ENCODE measurements around the gene NDFIP2. TPM values are rescaled to one million over a fixed set of nuclear protein-coding genes. Genes with fewer than 3 reads are reported as not detected.

The NDFIP2 gene
- total and polyA plus RNA-seq, 2 donors from 2014 or later: 28.7 to 52.2 TPM

DNA sequence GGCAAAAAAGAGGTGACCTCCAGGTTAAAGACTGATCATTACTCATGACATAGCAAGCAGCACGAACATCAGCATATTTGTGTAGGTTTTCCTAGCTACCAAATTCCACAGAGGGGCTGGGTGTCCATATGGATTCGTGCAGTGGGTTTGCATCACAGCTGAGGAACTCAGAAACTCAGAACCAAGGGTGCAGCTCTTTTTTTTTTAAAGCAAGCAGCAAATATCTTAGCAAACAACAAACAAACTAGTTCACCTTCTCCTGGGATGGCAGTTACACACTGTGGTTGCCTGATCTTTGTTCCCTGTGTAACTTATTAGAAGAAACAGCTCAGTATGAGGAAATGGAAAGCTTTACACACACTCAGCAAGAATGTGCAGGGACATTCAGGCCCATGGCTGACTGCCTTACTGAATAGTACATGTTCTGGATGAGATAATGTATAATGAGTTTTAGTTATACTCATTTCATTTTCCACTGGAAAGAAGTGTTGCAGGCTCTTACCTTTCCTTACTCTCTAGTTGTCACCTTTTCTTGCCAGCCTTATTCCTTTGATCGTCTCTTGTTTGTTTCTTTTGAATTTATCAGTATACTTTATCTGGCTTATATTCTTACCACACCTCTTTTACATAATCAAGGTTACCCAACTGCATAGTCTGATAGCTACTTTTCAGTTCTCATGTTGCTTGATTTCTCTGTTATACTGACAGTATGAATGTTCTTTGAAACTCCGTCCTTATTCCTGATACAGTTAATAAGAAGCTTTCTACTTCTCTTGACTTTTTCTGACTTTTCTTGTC, 4.3 kb downstream of the NDFIP2 start:
- DNase-seq (peak in 3 of 5 donors; percentile 41 to 76 (median 71)), FAIRE-seq (no peak)
- Histone ChIP-seq H3K9me3 (ENCODE audit: control insufficient read depth in 2 of 3, insufficient read depth in 1 of 3, low read length in 3 of 3) (no peaks in the 10 kb centered on the region), H3K36me3 (ENCODE audit: control insufficient read depth in 2 of 3, insufficient read depth in 3 of 3, low read length in 3 of 3) (no peaks in the 10 kb centered on the region), H3K4me3 (ENCODE audit: low read length in 3 of 3) (peak overlapping the region in 1 of 3 donors; percentile 16), H3K9ac (ENCODE audit: low read length in 3 of 3) (peak overlapping the region in 1 of 3 donors; percentile 27), H3K27me3 (ENCODE audit: control insufficient read depth, insufficient read depth, low read length) (no peaks in the 10 kb centered on the region), H3K4me1 (ENCODE audit: control insufficient read depth in 2 of 3, insufficient read depth in 2 of 3, low read depth in 1 of 3, low read length in 3 of 3) (peaks cover 2 to 18% (median 6%) of the 10 kb centered on the region in 3 donors), H3K27ac (ENCODE audit: low read depth in 2 of 2, low read length in 2 of 2) (peak overlapping the region; percentile 67 to 68)
- TF ChIP-seq, protein P1, sequence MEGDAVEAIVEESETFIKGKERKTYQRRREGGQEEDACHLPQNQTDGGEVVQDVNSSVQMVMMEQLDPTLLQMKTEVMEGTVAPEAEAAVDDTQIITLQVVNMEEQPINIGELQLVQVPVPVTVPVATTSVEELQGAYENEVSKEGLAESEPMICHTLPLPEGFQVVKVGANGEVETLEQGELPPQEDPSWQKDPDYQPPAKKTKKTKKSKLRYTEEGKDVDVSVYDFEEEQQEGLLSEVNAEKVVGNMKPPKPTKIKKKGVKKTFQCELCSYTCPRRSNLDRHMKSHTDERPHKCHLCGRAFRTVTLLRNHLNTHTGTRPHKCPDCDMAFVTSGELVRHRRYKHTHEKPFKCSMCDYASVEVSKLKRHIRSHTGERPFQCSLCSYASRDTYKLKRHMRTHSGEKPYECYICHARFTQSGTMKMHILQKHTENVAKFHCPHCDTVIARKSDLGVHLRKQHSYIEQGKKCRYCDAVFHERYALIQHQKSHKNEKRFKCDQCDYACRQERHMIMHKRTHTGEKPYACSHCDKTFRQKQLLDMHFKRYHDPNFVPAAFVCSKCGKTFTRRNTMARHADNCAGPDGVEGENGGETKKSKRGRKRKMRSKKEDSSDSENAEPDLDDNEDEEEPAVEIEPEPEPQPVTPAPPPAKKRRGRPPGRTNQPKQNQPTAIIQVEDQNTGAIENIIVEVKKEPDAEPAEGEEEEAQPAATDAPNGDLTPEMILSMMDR (IDR thresholded peaks at IDR 0.05; ENCODE audit: borderline replicate concordance, extremely low read depth, insufficient read depth): no peak
- intact Hi-C loops (cut with DNase I): no loop called here

DNA sequence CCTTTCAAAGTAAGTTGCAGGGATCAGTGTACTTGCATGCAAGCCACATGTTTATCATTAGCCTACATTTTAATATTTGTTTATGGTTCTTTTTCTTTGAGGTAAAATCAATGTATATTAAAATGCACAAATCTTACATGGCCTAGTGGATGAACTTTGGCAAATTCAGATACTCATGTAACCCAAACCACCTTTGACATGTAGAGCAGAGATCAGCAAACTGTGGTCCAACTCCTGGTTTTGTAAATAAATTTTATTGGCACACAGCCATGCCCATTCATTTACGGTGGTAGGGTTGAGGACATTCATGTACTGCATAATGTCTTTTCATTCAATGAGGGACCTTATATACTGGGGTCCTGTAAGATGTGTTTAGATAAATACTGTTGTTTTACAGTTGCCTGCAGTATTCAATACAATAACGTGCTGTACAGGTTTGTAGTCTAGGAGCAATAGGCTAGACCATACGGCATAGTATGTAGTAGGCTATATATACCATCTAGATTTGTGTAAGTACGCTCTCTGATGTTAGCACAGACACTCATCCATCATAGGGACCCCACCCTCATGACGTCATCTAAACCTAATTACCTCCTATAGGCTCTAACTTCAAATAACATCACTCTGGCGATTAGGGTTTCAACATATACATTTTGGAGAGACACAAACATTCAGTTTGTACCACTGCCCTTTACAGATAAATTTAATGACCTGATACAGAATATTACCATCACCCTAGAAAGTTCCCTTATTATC, 5.7 kb downstream of the NDFIP2 start:
- no peak overlapping the region for H3K4me3 ChIP-seq (ENCODE audit: low read length in 3 of 3)
- intact Hi-C loops (cut with DNase I): no loop called here
- no peaks in the 10 kb centered on the region for H3K27me3 ChIP-seq (ENCODE audit: control insufficient read depth, insufficient read depth, low read length)
- no peak for DNase-seq
- FAIRE-seq: no peak
- no peaks in the 10 kb centered on the region for H3K36me3 ChIP-seq (ENCODE audit: control insufficient read depth in 2 of 3, insufficient read depth in 3 of 3, low read length in 3 of 3)
- H3K27ac ChIP-seq (ENCODE audit: low read depth in 2 of 2, low read length in 2 of 2): no peak overlapping the region
- H3K9ac ChIP-seq (ENCODE audit: low read length in 3 of 3): no peak overlapping the region
- TF ChIP-seq, protein P1 (IDR thresholded peaks at IDR 0.05; ENCODE audit: borderline replicate concordance, extremely low read depth, insufficient read depth): no peak
- H3K4me1 ChIP-seq (ENCODE audit: control insufficient read depth in 2 of 3, insufficient read depth in 2 of 3, low read depth in 1 of 3, low read length in 3 of 3): peaks cover 6 to 18% (median 6%) of the 10 kb centered on the region in 3 donors
- H3K9me3 ChIP-seq (ENCODE audit: control insufficient read depth in 2 of 3, insufficient read depth in 1 of 3, low read length in 3 of 3): no peaks in the 10 kb centered on the region

GRCh38 chr13:79490326-79490725, 9.4 kb downstream of the NDFIP2 start:
- Histone ChIP-seq H3K36me3 (ENCODE audit: control insufficient read depth in 2 of 3, insufficient read depth in 3 of 3, low read length in 3 of 3) (no peaks in the 10 kb centered on the region), H3K4me3 (ENCODE audit: low read length in 3 of 3) (no peak overlapping the region), H3K4me1 (ENCODE audit: control insufficient read depth in 2 of 3, insufficient read depth in 2 of 3, low read depth in 1 of 3, low read length in 3 of 3) (peaks cover 5 to 30% (median 6%) of the 10 kb centered on the region in 3 donors), H3K9me3 (ENCODE audit: control insufficient read depth in 2 of 3, insufficient read depth in 1 of 3, low read length in 3 of 3) (no peaks in the 10 kb centered on the region), H3K27me3 (ENCODE audit: control insufficient read depth, insufficient read depth, low read length) (no peaks in the 10 kb centered on the region), H3K27ac (ENCODE audit: low read depth in 2 of 2, low read length in 2 of 2) (no peak overlapping the region), H3K9ac (ENCODE audit: low read length in 3 of 3) (no peak overlapping the region)
- DNase-seq (no peak), FAIRE-seq (no peak)
- TF ChIP-seq, protein P1 (IDR thresholded peaks at IDR 0.05; ENCODE audit: borderline replicate concordance, extremely low read depth, insufficient read depth): no peak
- intact Hi-C loops (cut with DNase I): no loop called here
